Measurements from ENCODE around the gene OGFR.
A peak's percentile ranks its signal among the peaks of the same experiment; 100 is the strongest.

OGFR gene

DNA sequence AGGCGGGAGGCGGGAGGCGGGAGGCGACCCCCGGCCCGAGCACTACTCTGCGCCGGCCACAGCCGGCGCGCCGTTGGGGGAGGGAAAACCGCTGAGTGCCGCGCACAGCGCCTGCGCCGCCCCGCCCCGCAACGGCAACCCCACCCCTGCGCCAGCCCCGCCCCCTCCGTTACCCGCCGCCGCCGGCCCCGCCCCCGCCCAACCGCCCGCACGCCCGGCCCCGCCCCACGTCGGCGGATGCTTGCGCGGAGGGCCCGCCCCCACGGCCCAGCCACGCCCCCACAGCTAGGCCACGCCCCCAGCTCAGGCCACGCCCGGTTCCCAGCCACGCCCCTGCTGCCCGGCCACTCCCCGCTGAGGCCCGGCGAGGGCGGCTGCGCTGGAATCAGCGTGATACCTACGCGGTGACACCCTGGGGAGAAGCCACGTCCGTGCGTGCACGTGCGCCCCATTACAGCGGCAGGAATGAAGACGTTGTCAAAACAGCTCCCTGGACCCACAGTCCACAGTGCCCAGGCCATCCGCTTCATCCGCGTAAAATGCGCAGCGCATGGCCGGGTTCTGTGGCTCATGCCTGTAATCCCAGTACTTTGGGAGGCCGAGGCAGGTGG is 57.2 kb downstream of the OGFR start, which contains the start of gene TCFL5:
Gene TCFL5, minus strand, starts transcription at position 97 of the 611 bp plus-strand sequence. CDS start 152 bp downstream, outside the sequence.
- DNase-seq = peak; percentile 91
